Keratinocyte (primary cell): ENCODE data around the gene TRAPPC3L. TPM values are rescaled to one million over a fixed set of nuclear protein-coding genes. Genes with fewer than 3 reads are reported as not detected.

Experiments
- DNase-seq: peaks from one replicate; pipeline ENCODE4 v3.0.0-alpha.2; 2011; ENCODE audit warnings: low read depth, missing footprints, low spot score
- FAIRE-seq: peaks from 2 replicates; lab custom pipeline; 2011; peaks lifted over from hg19 to GRCh38; lab: Jason Lieb, UNC
- H2AFZ ChIP-seq: 2 replicates; pipeline ENCODE4 v1.6.0; 2012; ENCODE audit warnings: low read length, control low read depth, inconsistent platforms; ENCODE audit not compliant: control insufficient read depth
- H3K27ac ChIP-seq: 2 replicates; pipeline ENCODE4 v1.5.1; 2011; ENCODE audit warnings: low read length; ENCODE audit not compliant: control insufficient read depth, insufficient read depth
- H3K27me3 ChIP-seq: 3 replicates; pipeline ENCODE4 v1.6.0; 2011; ENCODE audit warnings: low read length; ENCODE audit not compliant: control insufficient read depth, insufficient read depth; ENCODE audit errors: extremely low read depth
- H3K36me3 ChIP-seq, 2 experiments: 2 replicates in 1 of 2; 3 replicates in 1 of 2; pipeline ENCODE4 v1.5.1; 2011; ENCODE audit warnings: low read length in 2 of 2, mild to moderate bottlenecking in 1 of 2; ENCODE audit not compliant: control insufficient read depth in 2 of 2, insufficient read depth in 2 of 2; ENCODE audit errors: extremely low read depth in 1 of 2
- H3K4me1 ChIP-seq: 3 replicates; pipeline ENCODE4 v1.5.1; 2011; ENCODE audit warnings: low read length; ENCODE audit not compliant: control insufficient read depth, insufficient read depth; ENCODE audit errors: extremely low read depth
- H3K4me2 ChIP-seq: 3 replicates; pipeline ENCODE4 v1.6.0; 2011; ENCODE audit warnings: low read depth, low read length; ENCODE audit not compliant: control insufficient read depth, insufficient read depth; ENCODE audit errors: extremely low read depth
- H3K4me3 ChIP-seq, 3 experiments: fragments of 200-600 bp in 1 of 3; sonication (generic) in 1 of 3; 2 replicates in 2 of 3; 3 replicates in 1 of 3; pipeline ENCODE4 v1.5.1; 2011 to 2016; ENCODE audit warnings: low read length in 3 of 3, mild to moderate bottlenecking in 3 of 3, control low read depth in 2 of 3, inconsistent platforms in 1 of 3, low read depth in 1 of 3, mixed read lengths in 1 of 3, mixed run types in 1 of 3, moderate library complexity in 1 of 3; ENCODE audit not compliant: control insufficient read depth in 2 of 3, insufficient read depth in 2 of 3; ENCODE audit errors: extremely low read depth in 1 of 3
- H3K79me2 ChIP-seq: 2 replicates; pipeline ENCODE4 v1.6.0; 2012; ENCODE audit warnings: low read length; ENCODE audit not compliant: control insufficient read depth, insufficient read depth
- H3K9ac ChIP-seq: 3 replicates; pipeline ENCODE4 v1.6.0; 2011; ENCODE audit warnings: low read length; ENCODE audit not compliant: control insufficient read depth, insufficient read depth; ENCODE audit errors: extremely low read depth
- H3K9me1 ChIP-seq: 3 replicates; pipeline ENCODE4 v1.6.0; 2011; ENCODE audit warnings: low read length; ENCODE audit not compliant: control insufficient read depth, insufficient read depth; ENCODE audit errors: extremely low read depth
- H3K9me3 ChIP-seq: 2 replicates; pipeline ENCODE4 v1.5.1; 2012; ENCODE audit warnings: low read depth, low read length; ENCODE audit not compliant: control insufficient read depth
- H4K20me1 ChIP-seq: 3 replicates; pipeline ENCODE4 v1.6.0; 2011; ENCODE audit warnings: low read length; ENCODE audit not compliant: control insufficient read depth, insufficient read depth; ENCODE audit errors: extremely low read depth
- CTCF ChIP-seq, 3 experiments: IDR thresholded peaks in 1 of 3; conservative IDR thresholded peaks in 1 of 3; optimal IDR thresholded peaks in 1 of 3; 2 replicates in 2 of 3; 3 replicates in 1 of 3; pipeline versions ENCODE3 to v1.5.1; 2011; ENCODE audit warnings: low read length in 3 of 3, mild to moderate bottlenecking in 3 of 3, moderate library complexity in 2 of 3, control low read depth in 1 of 3, inconsistent platforms in 1 of 3; ENCODE audit not compliant: insufficient read depth in 2 of 3; ENCODE audit errors: extremely low read depth in 1 of 3
- EZH2 ChIP-seq: IDR thresholded peaks from one replicate; pipeline ENCODE4 v1.6.1; 2012; ENCODE audit warnings: inconsistent platforms, mild to moderate bottlenecking, low read length, moderate library complexity
- dilution Hi-C: fragments of 300-500 bp; cut with MboI; formaldehyde crosslinking; loops from one replicate; pipeline ENCODE4 v1.7.0; 2020; ENCODE audit warnings: low sequenced_read_pairs; ENCODE audit not compliant: extremely low pct_ligation_motif_present
- polyA plus RNA-seq, 5 experiments: library from polyadenylated mRNA; depleted of rRNA in 3 of 5; stranded (reverse) in 3 of 5; stranded (forward) in 1 of 5; unstranded in 1 of 5; fragments of >200 nt; gene quantifications; 1 replicate in 1 of 5; 2 replicates in 3 of 5; 3 replicates in 1 of 5; pipeline versions ENCODE4 v1.2.1 to v1.2.3, GENCODE V29; 2011 to 2012; ENCODE audit warnings: missing spikeins in 2 of 5, low read depth in 1 of 5, low replicate concordance in 1 of 5

Gene TRAPPC3L
- polyA plus RNA-seq, 1 donor (not counting 4 experiments of a cell fraction or from before 2014, with no cell fraction given), result 0.31 TPM

GRCh38 chr6:116562019-116562403, 16.5 kb upstream of the TRAPPC3L start:
- no peak for DNase-seq
- H3K27me3 ChIP-seq, result no peaks in the 10 kb centered on the region
- no peak overlapping the region for H2AFZ ChIP-seq
- dilution Hi-C loops, result no loop called here
- no peaks in the 10 kb centered on the region for H3K9me3 ChIP-seq
- TF ChIP-seq CTCF (optimal IDR thresholded peaks at IDR 0.05 in 1 of 3, IDR thresholded peaks at IDR 0.05 in 1 of 3, conservative IDR thresholded peaks at IDR 0.05 in 1 of 3; ENCODE audit: extremely low read depth in 1 of 3, insufficient read depth in 2 of 3, low read length in 3 of 3) (no peak), EZH2 (no peak)
- H3K9ac ChIP-seq, result no peak overlapping the region
- H3K79me2 ChIP-seq, result no peaks in the 10 kb centered on the region
- no peaks in the 10 kb centered on the region for H4K20me1 ChIP-seq
- no peaks in the 10 kb centered on the region for H3K36me3 ChIP-seq
- no peaks in the 10 kb centered on the region for H3K9me1 ChIP-seq
- H3K4me2 ChIP-seq, result no peak overlapping the region
- no peak for FAIRE-seq
- no peak overlapping the region for H3K27ac ChIP-seq
- H3K4me3 ChIP-seq, result no peak overlapping the region
- H3K4me1 ChIP-seq, result peaks cover 29% of the 10 kb centered on the region

GRCh38 chr6:116561377-116562018, 16.0 kb upstream of the TRAPPC3L start:
- no peaks in the 10 kb centered on the region for H3K79me2 ChIP-seq
- H2AFZ ChIP-seq, result no peak overlapping the region
- DNase-seq (no peak), FAIRE-seq (peak; percentile 91)
- dilution Hi-C loops, result no loop called here
- TF ChIP-seq EZH2, result no peak
- TF ChIP-seq CTCF (optimal IDR thresholded peaks at IDR 0.05 in 1 of 3, IDR thresholded peaks at IDR 0.05 in 1 of 3, conservative IDR thresholded peaks at IDR 0.05 in 1 of 3; ENCODE audit: extremely low read depth in 1 of 3, insufficient read depth in 2 of 3, low read length in 3 of 3), result peak; percentile 69 to 90 (median 86)
- no peaks in the 10 kb centered on the region for H3K9me3 ChIP-seq
- no peak overlapping the region for H3K4me2 ChIP-seq
- no peaks in the 10 kb centered on the region for H4K20me1 ChIP-seq
- no peak overlapping the region for H3K9ac ChIP-seq
- no peaks in the 10 kb centered on the region for H3K36me3 ChIP-seq
- H3K27ac ChIP-seq, result no peak overlapping the region
- H3K27me3 ChIP-seq, result no peaks in the 10 kb centered on the region
- peaks cover 34% of the 10 kb centered on the region for H3K4me1 ChIP-seq
- H3K9me1 ChIP-seq, result no peaks in the 10 kb centered on the region
- no peak overlapping the region for H3K4me3 ChIP-seq
